Activated CD4-positive, alpha-beta T cell treated with anti-CD3 and anti-CD28 coated beads for 4 hours (primary cell): ENCODE data around the gene TJAP1.

Source experiments
- DNase-seq, 2 donors: peaks; one replicate each; pipeline ENCODE4 v3.0.0-alpha.2; 2020

The TJAP1 gene

GRCh38 chr6:43540507-43540906 is 63.1 kb downstream of the TJAP1 start:
- no peak for DNase-seq

- no peak for DNase-seq
Measured at GRCh38 chr6:43541774-43542471, 64.6 kb downstream of the TJAP1 start.

GRCh38 chr6:43544461-43544860 is 67.1 kb downstream of the TJAP1 start:
- DNase-seq, result no peak

GRCh38 chr6:43547222-43547621 is 69.9 kb downstream of the TJAP1 start:
- DNase-seq, result no peak
